Limb (tissue), 2 donors: ENCODE data around the gene SMIM10L1.

ENCODE experiments used
- DNase-seq, 2 donors: peaks; one replicate each; pipeline ENCODE4 v3.0.0-alpha.2; 2016; ENCODE audit errors: extremely low spot score in 2 of 2

The SMIM10L1 gene

GRCh38 chr12:11171145-11171968 is at the start of gene SMIM10L1:
SMIM10L1 (plus strand) TSS chr12:11171194; CDS start chr12:11171357, 163 bp downstream.
- peak; percentile 94 to 95 for DNase-seq

DNA sequence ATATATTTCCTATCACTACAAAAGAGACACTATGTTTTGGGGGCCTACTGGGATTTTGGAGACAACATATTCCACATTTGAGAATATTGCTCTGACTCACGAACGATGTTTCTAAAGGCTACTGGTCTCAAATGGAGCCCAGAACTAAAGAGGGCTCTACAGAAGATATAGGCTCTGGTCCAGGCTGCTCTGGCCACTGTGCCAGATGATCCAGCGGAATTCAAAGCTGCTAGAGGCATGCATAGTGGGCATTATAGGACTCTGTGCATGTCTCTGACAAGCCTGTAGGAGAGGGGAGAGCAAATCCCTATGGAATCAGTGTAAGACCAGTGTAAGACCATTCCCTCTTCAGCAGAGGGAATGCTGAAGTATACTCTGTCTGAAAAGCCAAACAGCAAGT is 40.6 kb upstream of the SMIM10L1 start:
- no peak for DNase-seq

GRCh38 chr12:11130999-11131398 is 40.0 kb upstream of the SMIM10L1 start:
- DNase-seq: no peak

GRCh38 chr12:11133162-11133561 is 37.8 kb upstream of the SMIM10L1 start:
- no peak for DNase-seq

DNA sequence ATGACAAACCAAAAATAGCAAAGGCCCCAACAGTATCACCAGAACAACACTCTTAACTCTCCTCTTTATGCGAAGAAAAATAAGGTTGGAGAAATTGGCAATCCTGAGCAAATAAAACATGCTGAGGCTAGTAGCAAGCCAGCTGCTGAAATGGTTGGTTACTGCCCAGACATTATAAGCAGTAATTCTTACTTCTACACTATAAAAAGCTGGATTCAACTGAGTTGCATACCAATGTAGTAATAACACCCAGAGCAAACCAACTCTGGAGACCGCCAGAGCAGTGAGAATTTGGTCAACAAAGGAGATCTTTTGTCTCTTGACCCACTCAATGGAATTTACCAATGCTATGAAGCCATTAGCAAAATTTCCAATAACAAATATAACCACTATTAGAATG is 37.2 kb upstream of the SMIM10L1 start:
- no peak for DNase-seq

DNA sequence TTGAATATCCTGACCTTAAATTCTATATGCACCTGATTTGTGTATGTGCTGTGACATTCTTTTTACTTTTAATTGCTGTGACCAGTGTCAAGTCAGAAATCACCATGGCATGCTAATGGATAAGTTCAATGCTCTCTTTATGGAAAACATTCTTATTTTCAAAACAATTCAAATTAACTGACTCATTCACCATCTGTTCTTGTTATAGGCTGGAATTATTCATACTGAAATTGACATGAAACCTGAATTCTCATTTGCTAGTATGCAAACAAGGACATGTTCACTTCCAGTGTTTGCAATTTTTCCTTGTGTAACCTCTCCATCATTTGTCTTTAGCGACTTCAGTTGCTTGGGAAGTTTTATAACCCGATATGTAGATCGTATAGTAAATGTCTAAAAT is 36.7 kb upstream of the SMIM10L1 start, which contains the start of gene TAS2R30:
TSS of gene TAS2R30 (minus strand) at position 340 of the 400 bp plus-strand sequence. CDS start 400 bp downstream, outside the sequence.
- DNase-seq: no peak

DNA sequence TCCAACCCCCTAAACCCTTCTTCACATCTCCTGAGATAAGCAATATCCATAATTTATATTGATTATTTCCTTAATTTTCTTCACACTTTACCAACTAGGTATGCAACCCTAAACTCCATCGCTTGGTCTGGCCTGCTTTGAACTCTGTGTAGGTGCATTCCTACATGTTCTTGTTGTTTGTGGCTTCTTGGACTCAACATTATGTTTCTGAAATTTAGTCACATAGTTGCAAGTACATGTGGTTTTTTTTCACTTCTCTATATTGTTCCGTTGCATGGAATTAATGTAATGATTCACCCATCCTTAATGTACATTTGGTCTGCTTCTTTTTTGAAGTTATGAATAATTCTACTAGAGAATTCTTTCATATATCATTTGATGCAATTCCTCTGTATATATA is 34.9 kb upstream of the SMIM10L1 start:
- no peak for DNase-seq

GRCh38 chr12:11143352-11143751 is 27.6 kb upstream of the SMIM10L1 start:
- DNase-seq: no peak

- no peak for DNase-seq
Observed at GRCh38 chr12:11144297-11144696, 26.7 kb upstream of the SMIM10L1 start.

DNA sequence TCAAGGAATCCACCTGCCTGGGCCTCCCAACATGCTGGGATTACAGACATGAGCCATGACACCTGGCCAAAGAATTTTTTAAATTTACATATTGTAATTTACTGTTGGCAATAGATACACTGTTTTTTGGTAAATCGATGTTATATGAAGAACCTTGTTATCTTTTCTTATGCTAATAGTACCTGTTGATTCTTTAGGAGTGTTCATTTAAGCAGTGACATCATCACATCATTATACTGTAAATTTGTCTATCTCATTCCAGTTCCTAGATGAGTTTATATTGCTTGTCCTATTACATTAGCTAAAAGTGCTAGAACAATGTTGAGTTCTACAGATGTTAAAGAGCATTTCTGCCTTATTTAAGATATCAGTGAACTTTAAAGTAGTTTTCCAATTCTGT is 23.6 kb upstream of the SMIM10L1 start:
- no peak for DNase-seq

DNA sequence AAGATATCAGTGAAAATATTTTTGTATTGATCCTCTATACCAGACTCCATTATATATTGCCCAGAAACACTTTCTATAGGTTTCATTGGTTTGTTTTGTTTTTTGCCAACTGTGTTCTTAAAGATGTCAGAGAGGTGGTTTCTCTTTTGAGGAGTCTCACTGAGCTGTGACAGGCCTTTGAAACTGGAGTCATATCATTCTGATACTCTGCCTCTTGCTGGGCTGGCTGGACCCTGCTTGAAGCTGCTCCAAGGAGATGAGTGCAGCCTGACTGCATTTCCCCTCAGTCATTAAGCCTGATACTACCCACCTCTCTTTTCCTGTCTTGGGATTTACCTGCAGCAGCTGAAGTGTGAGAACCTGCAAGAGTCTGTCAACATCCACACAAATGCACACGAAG is 20.2 kb upstream of the SMIM10L1 start:
- no peak for DNase-seq

GRCh38 chr12:11152725-11153124 is 18.3 kb upstream of the SMIM10L1 start:
- no peak for DNase-seq

DNA sequence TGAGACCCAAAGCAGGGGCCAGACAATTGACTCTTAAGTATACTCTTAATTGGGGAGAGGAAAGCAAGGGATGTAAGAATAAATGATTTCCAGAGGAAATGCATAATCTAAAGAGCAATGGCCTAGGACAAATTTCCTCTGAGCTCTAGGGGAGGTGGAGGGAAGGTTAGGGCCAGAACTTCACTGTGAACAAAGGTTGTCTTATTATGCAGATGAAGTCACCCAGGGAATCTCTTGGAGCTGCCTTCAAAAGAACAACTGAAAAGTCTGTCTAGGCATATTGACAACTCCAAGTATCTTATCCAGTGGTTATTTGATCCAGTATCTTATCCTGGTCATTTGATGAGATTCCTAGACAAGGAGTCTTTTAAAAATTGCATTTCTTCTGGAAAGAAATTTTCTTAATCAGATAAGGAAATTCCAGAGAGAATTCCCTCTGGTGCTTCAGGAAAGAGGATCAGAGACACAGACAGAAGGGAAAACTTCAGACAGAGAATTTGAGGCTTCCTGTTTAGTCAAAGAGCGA is 16.5 kb upstream of the SMIM10L1 start:
- no peak for DNase-seq

GRCh38 chr12:11158885-11159444 is 12.0 kb upstream of the SMIM10L1 start:
- DNase-seq: no peak

DNA sequence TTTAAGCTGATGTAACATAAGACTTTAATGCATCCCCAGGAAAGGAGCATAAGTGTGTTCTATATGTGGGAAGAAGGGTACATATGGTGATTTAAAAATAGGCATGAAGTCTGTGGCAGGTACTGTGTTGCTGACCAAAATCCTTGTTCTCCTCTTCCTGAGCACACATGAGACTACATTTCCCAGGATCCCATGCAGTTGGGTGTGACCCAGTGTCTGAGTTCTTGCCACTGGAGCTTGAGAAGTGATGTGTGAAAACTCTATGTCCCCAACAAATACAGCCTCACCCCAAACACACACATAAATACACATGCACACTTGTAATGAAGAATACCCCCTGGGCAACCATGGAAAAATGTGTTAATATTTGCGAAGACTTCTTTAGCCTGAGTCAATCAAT is 8.5 kb upstream of the SMIM10L1 start:
- no peak for DNase-seq

DNA sequence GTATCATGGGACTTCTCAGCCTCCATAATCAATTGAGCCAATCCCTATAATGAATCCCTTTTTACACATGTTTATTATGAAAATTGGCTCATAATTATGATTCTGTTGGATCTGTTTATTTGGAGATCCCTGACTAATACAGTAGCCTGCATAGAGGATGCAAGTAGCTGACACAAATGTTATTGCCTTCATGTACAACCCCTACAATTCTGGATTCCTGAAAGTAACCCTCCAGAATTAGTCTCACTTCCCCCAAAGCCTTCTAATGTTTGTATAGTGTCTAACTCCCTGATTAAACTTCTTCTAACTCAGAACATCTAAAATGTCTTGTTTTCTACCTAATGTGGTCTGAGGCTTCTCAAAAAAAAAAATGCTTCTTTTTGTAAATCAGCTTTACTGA is 6.6 kb upstream of the SMIM10L1 start:
- no peak for DNase-seq

GRCh38 chr12:11166300-11166699 is 4.7 kb upstream of the SMIM10L1 start:
- DNase-seq: no peak

GRCh38 chr12:11170810-11171144 is 217 bp upstream of the SMIM10L1 start:
- DNase-seq: no peak

GRCh38 chr12:11171969-11172675 is 1.1 kb downstream of the SMIM10L1 start:
- peak in 1 of 2 donors; percentile 23 for DNase-seq

GRCh38 chr12:11174022-11174421 is 3.0 kb downstream of the SMIM10L1 start:
- no peak for DNase-seq

DNA sequence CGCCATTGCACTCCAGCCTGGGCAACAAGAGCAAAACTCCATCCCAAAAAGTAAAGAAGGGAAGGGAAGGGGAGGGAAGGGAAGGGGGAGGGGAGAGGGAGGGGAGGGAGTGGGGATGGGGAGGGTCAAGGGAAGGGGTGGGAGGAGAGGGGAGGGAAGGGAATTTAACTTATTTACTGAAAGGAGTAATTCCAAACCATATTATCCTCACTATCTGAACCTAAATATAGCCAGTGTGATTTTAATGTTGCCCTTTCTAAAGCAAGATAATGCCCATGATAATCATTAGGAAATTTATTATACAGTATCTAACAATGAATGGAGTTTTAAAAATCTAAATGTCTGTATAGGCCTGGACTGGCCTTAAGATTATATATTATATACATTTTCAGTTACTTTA is 7.3 kb downstream of the SMIM10L1 start:
- DNase-seq: no peak

DNA sequence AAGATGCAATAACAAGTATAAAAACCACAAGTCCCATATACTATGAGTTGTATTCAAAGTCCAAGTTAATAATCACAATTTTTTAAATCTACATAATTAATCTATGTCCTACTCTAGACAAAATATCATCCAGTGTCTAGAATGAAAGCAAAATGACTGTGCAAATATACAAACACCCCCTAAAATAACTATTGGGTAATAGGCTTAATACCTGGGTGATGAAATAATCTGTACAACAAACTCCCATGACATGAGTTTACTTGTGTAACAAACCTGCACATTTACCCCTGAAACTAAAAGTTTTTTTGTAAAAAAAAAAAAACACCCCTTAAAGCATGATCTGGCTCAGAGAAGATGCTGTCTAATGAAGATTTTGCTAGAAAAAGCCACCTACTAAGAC is 11.5 kb downstream of the SMIM10L1 start:
- no peak for DNase-seq
